Activated naive CD4-positive, alpha-beta T cell treated with anti-CD3 and anti-CD28 coated beads, Interleukin-2, amount 50 U/mL, for 24 hours (primary cell): ENCODE results near the gene SMIM43.

Source experiments
- H3K27ac Mint-ChIP-seq: one replicate; pipeline ENCODE4 v1.8.0; 2021; ENCODE audit warnings: mild to moderate bottlenecking, mixed read lengths
- H3K27me3 Mint-ChIP-seq: one replicate; pipeline ENCODE4 v1.8.0; 2021; ENCODE audit warnings: mixed read lengths
- H3K36me3 Mint-ChIP-seq: one replicate; pipeline ENCODE4 v1.8.0; 2021; ENCODE audit warnings: mixed read lengths
- H3K4me1 Mint-ChIP-seq: one replicate; pipeline ENCODE4 v1.8.0; 2021; ENCODE audit warnings: mixed read lengths
- H3K4me3 Mint-ChIP-seq: one replicate; pipeline ENCODE4 v1.8.0; 2021; ENCODE audit warnings: mild to moderate bottlenecking, mixed read lengths
- H3K9me3 Mint-ChIP-seq: one replicate; pipeline ENCODE4 v1.8.0; 2021; ENCODE audit warnings: mixed read lengths

SMIM43 gene

GRCh38 chr4:121764702-121765367 lies at the start of gene SMIM43:
SMIM43 (minus strand) TSS chr4:121765164; CDS start chr4:121765105, 59 bp downstream.
- Mint-ChIP-seq H3K36me3 (no peaks in the 10 kb centered on the region), H3K4me1 (peaks cover 10% of the 10 kb centered on the region), H3K27me3 (peaks cover 43% of the 10 kb centered on the region), H3K4me3 (peak within 1 kb of the TSS; percentile 51), H3K9me3 (no peaks in the 10 kb centered on the region), H3K27ac (no peak within 1 kb of the TSS)

GRCh38 chr4:121814756-121815155 lies 49.8 kb upstream of the SMIM43 start:
- H3K27me3 Mint-ChIP-seq = no peaks in the 10 kb centered on the region
- H3K4me3 Mint-ChIP-seq = no peak overlapping the region
- no peaks in the 10 kb centered on the region for H3K9me3 Mint-ChIP-seq
- peaks cover 7% of the 10 kb centered on the region for H3K36me3 Mint-ChIP-seq
- H3K27ac Mint-ChIP-seq = no peak overlapping the region
- no peaks in the 10 kb centered on the region for H3K4me1 Mint-ChIP-seq

DNA sequence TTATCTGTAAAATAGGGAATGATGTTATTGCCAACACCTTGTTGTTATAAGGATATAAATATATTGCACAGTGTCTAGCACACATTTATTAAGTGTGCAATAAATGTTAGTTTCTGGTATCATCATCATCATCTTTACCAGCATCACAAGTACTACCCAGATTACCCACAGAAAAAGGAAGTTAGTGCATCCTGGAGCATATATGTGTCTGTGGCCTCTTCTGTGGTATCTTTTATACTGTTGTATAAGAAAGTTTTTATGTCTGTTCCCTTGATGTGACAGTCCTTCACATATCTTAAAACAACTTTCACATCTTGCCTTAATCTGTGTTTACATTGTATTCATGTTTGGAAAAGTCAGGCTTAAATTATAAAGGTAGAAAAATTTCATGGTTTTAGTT lies 46.2 kb upstream of the SMIM43 start:
- Mint-ChIP-seq H3K27me3 (no peaks in the 10 kb centered on the region), H3K9me3 (no peaks in the 10 kb centered on the region), H3K36me3 (peaks cover 8% of the 10 kb centered on the region), H3K4me3 (no peak overlapping the region), H3K27ac (no peak overlapping the region), H3K4me1 (peaks cover 6% of the 10 kb centered on the region)

GRCh38 chr4:121806411-121806810 lies 41.4 kb upstream of the SMIM43 start:
- Mint-ChIP-seq H3K36me3 (peaks cover 9% of the 10 kb centered on the region), H3K27me3 (no peaks in the 10 kb centered on the region), H3K27ac (no peak overlapping the region), H3K4me1 (peaks cover 31% of the 10 kb centered on the region), H3K9me3 (no peaks in the 10 kb centered on the region), H3K4me3 (no peak overlapping the region)

GRCh38 chr4:121801715-121802075 lies 36.7 kb upstream of the SMIM43 start:
- peaks cover 54% of the 10 kb centered on the region for H3K4me1 Mint-ChIP-seq
- H3K9me3 Mint-ChIP-seq = no peaks in the 10 kb centered on the region
- peak overlapping the region; percentile 95 for H3K4me3 Mint-ChIP-seq
- peak overlapping the region; percentile 100 for H3K27ac Mint-ChIP-seq
- peaks cover 6% of the 10 kb centered on the region for H3K36me3 Mint-ChIP-seq
- no peaks in the 10 kb centered on the region for H3K27me3 Mint-ChIP-seq

GRCh38 chr4:121800961-121801714 lies 36.2 kb upstream of the SMIM43 start, which contains the start of gene EXOSC9:
EXOSC9 (plus strand) TSS chr4:121801323; CDS start chr4:121801425, 102 bp downstream.
- Mint-ChIP-seq H3K27ac (peak within 1 kb of the TSS; percentile 100), H3K4me3 (peak within 1 kb of the TSS; percentile 95), H3K36me3 (peaks cover 6% of the 10 kb centered on the region), H3K27me3 (no peaks in the 10 kb centered on the region), H3K9me3 (no peaks in the 10 kb centered on the region), H3K4me1 (peaks cover 48% of the 10 kb centered on the region)

GRCh38 chr4:121800638-121800960 lies 35.6 kb upstream of the SMIM43 start:
- peaks cover 49% of the 10 kb centered on the region for H3K4me1 Mint-ChIP-seq
- no peaks in the 10 kb centered on the region for H3K27me3 Mint-ChIP-seq
- H3K27ac Mint-ChIP-seq = peak overlapping the region; percentile 100
- peaks cover 6% of the 10 kb centered on the region for H3K36me3 Mint-ChIP-seq
- no peaks in the 10 kb centered on the region for H3K9me3 Mint-ChIP-seq
- H3K4me3 Mint-ChIP-seq = peak overlapping the region; percentile 95

DNA sequence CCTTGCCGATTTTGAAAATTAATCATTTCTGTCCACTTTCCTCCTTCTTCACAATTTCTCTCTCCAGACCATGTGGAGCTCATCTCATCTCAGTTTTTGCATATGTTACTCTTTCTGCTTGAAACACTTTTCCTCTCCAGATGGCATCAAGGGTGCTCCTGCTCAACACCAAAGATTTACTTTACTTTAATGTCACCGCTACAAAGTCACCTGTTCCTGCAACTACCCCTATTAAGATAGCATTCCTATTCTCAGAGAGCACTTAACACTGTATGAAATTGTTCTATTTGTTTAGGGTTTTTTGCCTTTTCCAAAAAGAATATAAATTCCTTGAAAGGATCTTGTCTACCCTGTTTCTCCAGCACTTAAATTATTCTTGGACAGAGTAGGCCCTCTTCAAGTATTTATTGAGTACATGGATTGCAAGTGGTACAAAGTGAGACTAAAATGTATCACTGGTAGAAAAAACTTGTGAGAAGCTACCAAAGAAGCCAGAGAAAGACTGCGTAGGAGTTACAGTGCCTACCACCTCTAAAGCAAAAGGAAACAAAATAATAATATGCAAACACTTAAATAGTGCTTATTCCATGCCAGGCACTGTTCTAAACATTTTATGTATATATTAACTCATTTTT lies 35.0 kb upstream of the SMIM43 start:
- Mint-ChIP-seq H3K4me1 (peaks cover 48% of the 10 kb centered on the region), H3K4me3 (peak overlapping the region; percentile 95), H3K27ac (peak overlapping the region; percentile 100), H3K9me3 (no peaks in the 10 kb centered on the region), H3K27me3 (peaks cover 1% of the 10 kb centered on the region), H3K36me3 (peaks cover 4% of the 10 kb centered on the region)

- H3K27me3 Mint-ChIP-seq = peaks cover 1% of the 10 kb centered on the region
- peaks cover 43% of the 10 kb centered on the region for H3K4me1 Mint-ChIP-seq
- peak overlapping the region; percentile 95 for H3K4me3 Mint-ChIP-seq
- H3K36me3 Mint-ChIP-seq = peaks cover 4% of the 10 kb centered on the region
- peak overlapping the region; percentile 100 for H3K27ac Mint-ChIP-seq
- no peaks in the 10 kb centered on the region for H3K9me3 Mint-ChIP-seq
Measured at GRCh38 chr4:121799208-121799823, 34.4 kb upstream of the SMIM43 start.

DNA sequence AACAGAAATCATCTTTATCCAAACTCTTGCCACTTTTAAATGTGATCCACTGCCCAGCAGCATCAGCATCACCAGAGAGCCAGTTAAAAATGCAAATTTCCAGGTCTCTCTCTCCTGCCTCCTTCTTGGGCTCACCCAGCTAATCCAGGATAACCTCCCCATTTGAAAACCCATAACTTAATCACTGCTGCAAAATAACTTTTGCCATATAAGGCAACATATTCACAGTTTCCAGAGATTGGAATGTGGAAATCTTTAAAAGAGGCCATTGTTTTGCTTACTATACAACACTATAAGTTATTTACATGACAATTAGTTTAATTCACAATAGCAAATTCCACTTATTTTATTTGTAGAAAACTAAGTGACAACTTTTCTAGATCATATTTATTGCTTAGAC lies 31.3 kb upstream of the SMIM43 start:
- Mint-ChIP-seq H3K9me3 (no peaks in the 10 kb centered on the region), H3K36me3 (no peaks in the 10 kb centered on the region), H3K4me3 (no peak overlapping the region), H3K27me3 (peaks cover 1% of the 10 kb centered on the region), H3K4me1 (peaks cover 28% of the 10 kb centered on the region), H3K27ac (peak overlapping the region; percentile 24)

GRCh38 chr4:121794505-121795188 lies 29.7 kb upstream of the SMIM43 start:
- H3K27me3 Mint-ChIP-seq = peaks cover 1% of the 10 kb centered on the region
- H3K9me3 Mint-ChIP-seq = no peaks in the 10 kb centered on the region
- no peak overlapping the region for H3K4me3 Mint-ChIP-seq
- no peak overlapping the region for H3K27ac Mint-ChIP-seq
- no peaks in the 10 kb centered on the region for H3K36me3 Mint-ChIP-seq
- H3K4me1 Mint-ChIP-seq = peaks cover 13% of the 10 kb centered on the region

DNA sequence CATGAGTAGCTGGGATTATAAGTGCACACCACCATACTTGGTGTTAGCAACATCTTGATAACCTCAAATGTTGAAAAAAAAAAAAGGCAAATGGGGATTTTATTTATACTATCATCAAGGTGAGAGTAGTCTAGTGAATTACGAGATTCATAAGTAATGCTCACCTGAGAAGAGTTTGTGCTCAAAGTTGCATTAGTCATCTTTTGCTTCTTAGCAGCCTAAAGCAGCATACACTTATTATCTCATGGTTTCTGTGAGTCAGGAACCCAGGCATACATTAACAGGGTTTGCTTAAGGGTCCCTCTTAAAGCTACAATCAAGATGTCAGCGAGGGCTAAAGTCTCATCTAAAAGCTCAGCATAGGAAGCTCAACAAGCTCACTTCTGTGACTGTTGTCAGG lies 28.0 kb upstream of the SMIM43 start:
- Mint-ChIP-seq H3K9me3 (no peaks in the 10 kb centered on the region), H3K27ac (no peak overlapping the region), H3K4me1 (peaks cover 4% of the 10 kb centered on the region), H3K4me3 (no peak overlapping the region), H3K36me3 (no peaks in the 10 kb centered on the region), H3K27me3 (peaks cover 10% of the 10 kb centered on the region)

GRCh38 chr4:121791481-121791880 lies 26.5 kb upstream of the SMIM43 start:
- no peak overlapping the region for H3K27ac Mint-ChIP-seq
- peaks cover 13% of the 10 kb centered on the region for H3K27me3 Mint-ChIP-seq
- H3K9me3 Mint-ChIP-seq = no peaks in the 10 kb centered on the region
- peaks cover 4% of the 10 kb centered on the region for H3K4me1 Mint-ChIP-seq
- no peaks in the 10 kb centered on the region for H3K36me3 Mint-ChIP-seq
- H3K4me3 Mint-ChIP-seq = no peak overlapping the region

DNA sequence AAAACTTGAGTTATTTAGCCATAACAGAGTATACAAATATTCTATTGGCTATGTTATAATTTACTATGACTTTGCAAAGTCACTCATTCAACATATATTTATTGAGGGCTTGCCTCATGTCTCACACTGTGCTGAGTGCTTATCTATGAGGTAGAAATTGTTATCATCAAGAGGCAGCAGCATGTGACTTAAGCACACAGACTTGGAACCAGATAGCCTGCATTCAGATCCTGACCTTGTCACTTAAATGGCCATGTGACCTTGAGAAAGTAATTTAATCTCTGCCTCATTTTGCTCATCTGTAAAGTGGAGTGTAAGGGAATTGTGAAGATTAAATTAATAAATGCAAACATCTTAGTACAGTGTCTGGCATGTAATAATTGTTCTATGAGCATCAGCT lies 26.0 kb upstream of the SMIM43 start:
- H3K4me1 Mint-ChIP-seq = peaks cover 4% of the 10 kb centered on the region
- H3K27ac Mint-ChIP-seq = no peak overlapping the region
- H3K9me3 Mint-ChIP-seq = no peaks in the 10 kb centered on the region
- no peaks in the 10 kb centered on the region for H3K36me3 Mint-ChIP-seq
- H3K27me3 Mint-ChIP-seq = peaks cover 15% of the 10 kb centered on the region
- no peak overlapping the region for H3K4me3 Mint-ChIP-seq
